Activated CD4-positive, CD25-positive, alpha-beta regulatory T cell (primary cell): ENCODE data around the gene SMAD6.

Source experiments
- DNase-seq, 4 experiments: peaks; one replicate each; lab custom pipeline; 2025; lab: John Stamatoyannopoulos, UW

Gene SMAD6

GRCh38 chr15:66704019-66704802 lies 2.2 kb downstream of the SMAD6 start:
- no peak for DNase-seq

- no peak for DNase-seq
Measured at GRCh38 chr15:66704803-66705153, 2.7 kb downstream of the SMAD6 start.

GRCh38 chr15:66705277-66706146 lies 3.5 kb downstream of the SMAD6 start:
- no peak for DNase-seq

- DNase-seq = no peak
Measured at GRCh38 chr15:66706225-66706732, 4.2 kb downstream of the SMAD6 start.

GRCh38 chr15:66706840-66707239 lies 4.8 kb downstream of the SMAD6 start:
- DNase-seq = no peak

- DNase-seq = no peak
Measured at GRCh38 chr15:66707310-66708082, 5.5 kb downstream of the SMAD6 start.

GRCh38 chr15:66708389-66708788 lies 6.4 kb downstream of the SMAD6 start:
- no peak for DNase-seq

GRCh38 chr15:66709884-66710283 lies 7.8 kb downstream of the SMAD6 start:
- no peak for DNase-seq

- no peak for DNase-seq
Measured at GRCh38 chr15:66711260-66711659, 9.2 kb downstream of the SMAD6 start.

GRCh38 chr15:66711862-66712261 lies 9.8 kb downstream of the SMAD6 start:
- DNase-seq = no peak

GRCh38 chr15:66713843-66714508 lies 11.9 kb downstream of the SMAD6 start:
- no peak for DNase-seq

GRCh38 chr15:66714543-66714981 lies 12.5 kb downstream of the SMAD6 start:
- DNase-seq = no peak

GRCh38 chr15:66715181-66715624 lies 13.2 kb downstream of the SMAD6 start:
- DNase-seq = no peak

GRCh38 chr15:66715720-66716655 lies 14.0 kb downstream of the SMAD6 start:
- DNase-seq = no peak

- no peak for DNase-seq
Measured at GRCh38 chr15:66716656-66717020, 14.6 kb downstream of the SMAD6 start.

- no peak for DNase-seq
Measured at GRCh38 chr15:66718220-66718988, 16.4 kb downstream of the SMAD6 start.

- DNase-seq = no peak
Measured at GRCh38 chr15:66719471-66719870, 17.4 kb downstream of the SMAD6 start.

GRCh38 chr15:66720206-66721010 lies 18.4 kb downstream of the SMAD6 start:
- DNase-seq = no peak

- no peak for DNase-seq
Measured at GRCh38 chr15:66721020-66721419, 19.0 kb downstream of the SMAD6 start.
